CD8-positive, alpha-beta memory T cell (primary cell): ENCODE measurements around the gene CALML6. TPM values are rescaled to one million over a fixed set of nuclear protein-coding genes. Genes with fewer than 3 reads are reported as not detected.

Source experiments
- CTCF ChIA-PET: fragments of 350-600 bp; sonication (Branson Sonifier 250); formaldehyde crosslinking; loops from one replicate; lab custom pipeline; 2021; ENCODE audit warnings: antibody characterized with exemption; lab: Charles Lee
- POLR2A ChIA-PET: fragments of 350-600 bp; sonication (Branson Sonifier 250); formaldehyde crosslinking; loops from one replicate; lab custom pipeline; 2021; ENCODE audit warnings: antibody characterized with exemption; lab: Charles Lee
- DNase-seq, 5 donors: peaks; one replicate each; pipeline versions ENCODE4 v3.0.0 to v3.0.0-alpha.2; 2020 to 2022; ENCODE audit warnings: mixed read lengths in 1 of 5
- H3K27ac ChIP-seq: one replicate; pipeline ENCODE4 v1.7.0; 2013; ENCODE audit warnings: low read depth, mild to moderate bottlenecking, low read length, moderate library complexity
- H3K27me3 ChIP-seq: 2 replicates; pipeline ENCODE4 v1.7.0; 2013; ENCODE audit warnings: low read length, mild to moderate bottlenecking; ENCODE audit not compliant: insufficient read depth, poor library complexity, severe bottlenecking
- H3K36me3 ChIP-seq: 2 replicates; pipeline ENCODE4 v1.7.0; 2013; ENCODE audit warnings: mild to moderate bottlenecking, low read length, moderate library complexity; ENCODE audit not compliant: insufficient read depth
- H3K4me1 ChIP-seq: 2 replicates; pipeline ENCODE4 v1.7.0; 2013; ENCODE audit warnings: mild to moderate bottlenecking, low read length, moderate library complexity; ENCODE audit not compliant: insufficient read depth
- H3K4me3 ChIP-seq: 2 replicates; pipeline ENCODE4 v1.7.0; 2013; ENCODE audit warnings: mild to moderate bottlenecking, low read length
- H3K9me3 ChIP-seq: 2 replicates; pipeline ENCODE4 v1.7.0; 2013; ENCODE audit warnings: mild to moderate bottlenecking, low read length
- H3K27ac Mint-ChIP-seq, 8 donors: one replicate each; pipeline ENCODE4 v1.8.0; 2020 to 2021; ENCODE audit warnings: mixed read lengths in 8 of 8, mild to moderate bottlenecking in 6 of 8, inconsistent platforms in 3 of 8, moderate library complexity in 3 of 8
- H3K27me3 Mint-ChIP-seq, 2 donors: one replicate each; pipeline ENCODE4 v1.8.0; 2020 to 2021; ENCODE audit warnings: mixed read lengths in 2 of 2, mild to moderate bottlenecking in 1 of 2, moderate library complexity in 1 of 2
- H3K36me3 Mint-ChIP-seq, 3 donors: one replicate each; pipeline ENCODE4 v1.8.0; 2020 to 2021; ENCODE audit warnings: mixed read lengths in 3 of 3, inconsistent platforms in 1 of 3, mild to moderate bottlenecking in 1 of 3
- H3K4me1 Mint-ChIP-seq, 3 donors: one replicate each; pipeline ENCODE4 v1.8.0; 2020 to 2021; ENCODE audit warnings: mixed read lengths in 3 of 3, inconsistent platforms in 1 of 3, mild to moderate bottlenecking in 1 of 3
- H3K4me3 Mint-ChIP-seq, 7 donors: one replicate each; pipeline ENCODE4 v1.8.0; 2020 to 2021; ENCODE audit warnings: mixed read lengths in 7 of 7, mild to moderate bottlenecking in 6 of 7, moderate library complexity in 4 of 7, inconsistent platforms in 2 of 7
- H3K9me3 Mint-ChIP-seq, 5 donors: one replicate each; pipeline ENCODE4 v1.8.0; 2020 to 2022; ENCODE audit warnings: mixed read lengths in 5 of 5, mild to moderate bottlenecking in 3 of 5, moderate library complexity in 2 of 5, inconsistent platforms in 1 of 5
- polyA plus RNA-seq: library from polyadenylated mRNA; unstranded; fragments of 300-500 nt; fragmentation: Illumina TruSeq; gene quantifications from one replicate; pipeline ENCODE4 v1.2.3, GENCODE V29; 2021
- total RNA-seq, 2 experiments: library from RNA; stranded (reverse); gene quantifications; one replicate each; pipeline ENCODE4 v1.2.3, GENCODE V29; 2021

CALML6 gene
- total and polyA plus RNA-seq, 3 experiments from 2014 or later = 0.46 to 0.78 TPM; not detected in 1

DNA sequence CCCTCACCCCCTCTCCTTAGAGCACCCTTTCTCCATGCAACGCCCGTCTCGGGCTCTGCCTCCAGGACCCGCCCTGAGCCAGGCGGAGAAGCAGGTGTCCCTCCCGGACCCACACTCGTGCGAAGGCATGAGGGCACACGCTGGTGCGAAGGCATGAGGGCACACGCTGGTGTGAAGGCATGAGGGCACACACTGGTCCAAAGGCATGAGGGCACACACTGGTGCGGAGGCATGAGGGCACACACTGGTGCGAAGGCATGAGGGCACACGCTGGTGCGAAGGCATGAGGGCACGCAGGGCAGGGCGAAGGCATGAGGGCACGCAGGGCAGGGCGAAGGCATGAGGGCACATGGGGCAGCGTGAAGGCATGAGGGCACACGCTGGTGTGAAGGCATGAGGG is 9.8 kb downstream of the CALML6 start:
- H3K9me3 Mint-ChIP-seq = no peaks in the 10 kb centered on the region
- H3K27me3 Mint-ChIP-seq = no peaks in the 10 kb centered on the region
- H3K36me3 Mint-ChIP-seq = no peaks in the 10 kb centered on the region
- no peaks in the 10 kb centered on the region for H3K27me3 ChIP-seq
- no peaks in the 10 kb centered on the region for H3K4me1 Mint-ChIP-seq
- no peaks in the 10 kb centered on the region for H3K9me3 ChIP-seq
- ChIA-PET CTCF (no interaction called here), POLR2A (no interaction called here)
- no peak overlapping the region for H3K4me3 ChIP-seq
- H3K27ac Mint-ChIP-seq = no peak overlapping the region
- no peaks in the 10 kb centered on the region for H3K36me3 ChIP-seq
- H3K4me1 ChIP-seq = peaks cover 2% of the 10 kb centered on the region
- no peak for DNase-seq
- H3K27ac ChIP-seq = no peak overlapping the region
- H3K4me3 Mint-ChIP-seq = no peak overlapping the region

DNA sequence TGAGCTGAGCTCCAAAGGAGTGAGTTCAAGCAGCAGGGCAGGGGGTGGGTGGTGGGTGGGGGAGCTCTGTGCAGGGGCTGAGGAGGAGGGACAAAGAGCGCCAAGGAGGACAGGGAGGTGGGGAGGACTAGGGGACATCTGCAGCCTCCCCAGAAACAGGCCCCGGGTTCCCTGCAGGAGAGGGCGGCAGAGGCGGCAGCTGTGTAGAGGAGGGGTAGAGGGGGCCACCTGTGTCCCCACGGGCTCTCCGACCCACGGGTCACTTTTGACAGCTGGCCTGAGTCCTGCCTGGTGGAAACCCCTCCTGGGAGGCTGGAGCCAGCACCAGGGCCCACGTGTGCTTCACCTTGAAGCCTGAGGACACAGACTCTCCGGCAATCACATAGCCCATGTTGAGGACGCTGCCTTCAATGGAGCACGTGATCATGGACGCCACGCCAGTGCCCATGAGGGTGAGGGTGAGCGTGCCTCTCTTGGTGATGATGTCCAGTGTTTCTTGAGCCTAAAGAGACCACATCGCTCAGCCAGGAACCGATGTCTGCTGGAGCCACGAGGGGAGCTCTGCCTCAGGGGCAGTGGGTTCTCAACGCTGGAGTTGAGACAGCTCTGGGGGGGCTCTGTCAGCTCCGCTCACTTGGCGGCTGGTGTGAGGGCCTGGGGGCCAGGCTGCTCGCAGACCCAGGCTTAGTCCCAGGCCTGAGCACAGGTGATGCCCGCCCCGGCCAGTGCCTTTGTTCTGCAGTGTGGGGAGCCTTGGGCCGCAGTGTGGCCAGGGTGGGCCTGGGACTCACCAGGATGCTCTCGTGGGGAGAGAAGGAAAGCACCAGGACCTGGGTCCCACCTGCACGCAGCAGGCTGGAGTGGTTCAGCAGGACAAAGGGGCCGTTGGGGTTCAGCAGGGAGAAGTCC is 10.6 kb downstream of the CALML6 start:
- POLR2A ChIA-PET = no interaction called here
- Histone ChIP-seq H3K4me3 (no peak overlapping the region), H3K36me3 (no peaks in the 10 kb centered on the region), H3K9me3 (no peaks in the 10 kb centered on the region), H3K27ac (no peak overlapping the region), H3K4me1 (no peaks in the 10 kb centered on the region), H3K27me3 (no peaks in the 10 kb centered on the region)
- H3K4me1 Mint-ChIP-seq = no peaks in the 10 kb centered on the region
- H3K36me3 Mint-ChIP-seq = no peaks in the 10 kb centered on the region
- no peaks in the 10 kb centered on the region for H3K9me3 Mint-ChIP-seq
- no peak overlapping the region for H3K4me3 Mint-ChIP-seq
- H3K27me3 Mint-ChIP-seq = no peaks in the 10 kb centered on the region
- no peak for DNase-seq
- H3K27ac Mint-ChIP-seq = no peak overlapping the region
- CTCF ChIA-PET = no interaction called here

- H3K27me3 ChIP-seq = no peaks in the 10 kb centered on the region
- no peaks in the 10 kb centered on the region for H3K36me3 ChIP-seq
- Mint-ChIP-seq H3K4me1 (no peaks in the 10 kb centered on the region), H3K36me3 (no peaks in the 10 kb centered on the region), H3K27me3 (no peaks in the 10 kb centered on the region), H3K27ac (no peak overlapping the region), H3K4me3 (no peak overlapping the region), H3K9me3 (no peaks in the 10 kb centered on the region)
- no peak overlapping the region for H3K4me3 ChIP-seq
- ChIA-PET POLR2A (no interaction called here), CTCF (no interaction called here)
- H3K4me1 ChIP-seq = no peaks in the 10 kb centered on the region
- no peak overlapping the region for H3K27ac ChIP-seq
- no peaks in the 10 kb centered on the region for H3K9me3 ChIP-seq
- DNase-seq = no peak
These were observed 11.3 kb downstream of the CALML6 start for GRCh38 chr1:1926346-1926811.

DNA sequence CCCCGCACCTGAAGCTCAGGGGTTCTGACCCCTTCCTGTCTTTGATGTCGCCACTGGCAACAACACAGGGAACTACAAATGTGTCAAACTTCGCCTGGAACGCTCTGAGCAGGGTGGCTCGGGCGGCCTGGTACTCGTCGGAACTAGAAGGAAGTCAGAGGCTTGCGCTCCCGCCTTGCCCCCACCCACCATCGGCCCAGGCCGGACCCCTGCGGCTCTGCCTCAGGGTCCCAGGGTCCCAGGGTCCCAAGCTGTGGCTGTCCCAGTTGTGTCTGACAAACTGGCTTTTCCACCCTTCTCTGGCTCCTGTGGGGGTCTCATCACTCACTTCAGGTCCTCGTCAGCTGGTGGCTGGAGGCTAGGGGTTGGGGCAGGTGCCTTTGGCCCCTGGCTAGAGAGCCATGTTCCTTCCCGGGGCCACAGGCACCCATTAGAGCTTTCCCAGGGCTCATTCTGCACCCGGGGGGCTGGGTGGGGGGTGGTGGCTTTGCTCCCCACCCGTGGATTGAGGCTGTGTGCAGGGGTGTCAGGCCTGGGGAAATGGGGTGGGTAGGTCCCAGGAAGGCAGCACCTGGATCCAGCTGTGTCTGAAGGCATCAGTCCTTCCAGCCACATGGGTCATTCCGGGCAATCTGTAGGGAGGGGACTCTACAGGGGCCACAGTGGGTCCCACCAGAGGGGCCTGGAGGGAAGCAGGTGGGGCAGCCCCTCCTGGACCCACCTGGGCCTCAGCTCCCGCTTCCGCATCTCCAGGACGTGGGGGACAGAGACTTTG is 12.0 kb downstream of the CALML6 start:
- Histone ChIP-seq H3K27ac (no peak overlapping the region), H3K9me3 (no peaks in the 10 kb centered on the region), H3K36me3 (no peaks in the 10 kb centered on the region), H3K27me3 (no peaks in the 10 kb centered on the region), H3K4me3 (no peak overlapping the region), H3K4me1 (no peaks in the 10 kb centered on the region)
- Mint-ChIP-seq H3K36me3 (no peaks in the 10 kb centered on the region), H3K4me3 (no peak overlapping the region), H3K9me3 (no peaks in the 10 kb centered on the region), H3K27me3 (no peaks in the 10 kb centered on the region), H3K27ac (no peak overlapping the region), H3K4me1 (no peaks in the 10 kb centered on the region)
- CTCF ChIA-PET = no interaction called here
- DNase-seq = no peak
- POLR2A ChIA-PET = no interaction called here

DNA sequence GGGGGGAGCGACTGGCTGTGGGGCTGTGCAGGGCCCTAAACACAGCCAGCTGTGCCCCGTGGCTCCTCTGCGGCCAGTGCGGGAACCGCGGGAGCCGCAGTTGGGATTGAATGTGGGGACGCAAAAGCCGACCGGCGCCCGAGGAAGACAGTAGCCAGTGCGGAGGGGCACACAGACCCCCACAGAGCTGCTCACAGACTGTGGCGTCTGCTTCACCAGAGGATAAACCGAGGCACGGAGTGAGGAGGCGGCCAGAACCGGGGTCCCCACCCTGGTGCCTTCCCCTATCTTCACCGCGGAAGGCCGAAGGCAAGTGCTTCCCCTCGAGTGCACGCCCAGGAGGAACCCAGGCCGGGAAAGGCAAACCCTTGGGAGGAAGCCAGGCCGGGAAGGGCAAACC is 12.7 kb downstream of the CALML6 start:
- Histone ChIP-seq H3K27me3 (no peaks in the 10 kb centered on the region), H3K9me3 (no peaks in the 10 kb centered on the region), H3K4me3 (no peak overlapping the region), H3K36me3 (no peaks in the 10 kb centered on the region), H3K27ac (no peak overlapping the region), H3K4me1 (no peaks in the 10 kb centered on the region)
- H3K27me3 Mint-ChIP-seq = no peaks in the 10 kb centered on the region
- H3K4me1 Mint-ChIP-seq = no peaks in the 10 kb centered on the region
- H3K36me3 Mint-ChIP-seq = no peaks in the 10 kb centered on the region
- H3K27ac Mint-ChIP-seq = no peak overlapping the region
- DNase-seq = no peak
- H3K9me3 Mint-ChIP-seq = no peaks in the 10 kb centered on the region
- ChIA-PET POLR2A (no interaction called here), CTCF (no interaction called here)
- H3K4me3 Mint-ChIP-seq = no peak overlapping the region

DNA sequence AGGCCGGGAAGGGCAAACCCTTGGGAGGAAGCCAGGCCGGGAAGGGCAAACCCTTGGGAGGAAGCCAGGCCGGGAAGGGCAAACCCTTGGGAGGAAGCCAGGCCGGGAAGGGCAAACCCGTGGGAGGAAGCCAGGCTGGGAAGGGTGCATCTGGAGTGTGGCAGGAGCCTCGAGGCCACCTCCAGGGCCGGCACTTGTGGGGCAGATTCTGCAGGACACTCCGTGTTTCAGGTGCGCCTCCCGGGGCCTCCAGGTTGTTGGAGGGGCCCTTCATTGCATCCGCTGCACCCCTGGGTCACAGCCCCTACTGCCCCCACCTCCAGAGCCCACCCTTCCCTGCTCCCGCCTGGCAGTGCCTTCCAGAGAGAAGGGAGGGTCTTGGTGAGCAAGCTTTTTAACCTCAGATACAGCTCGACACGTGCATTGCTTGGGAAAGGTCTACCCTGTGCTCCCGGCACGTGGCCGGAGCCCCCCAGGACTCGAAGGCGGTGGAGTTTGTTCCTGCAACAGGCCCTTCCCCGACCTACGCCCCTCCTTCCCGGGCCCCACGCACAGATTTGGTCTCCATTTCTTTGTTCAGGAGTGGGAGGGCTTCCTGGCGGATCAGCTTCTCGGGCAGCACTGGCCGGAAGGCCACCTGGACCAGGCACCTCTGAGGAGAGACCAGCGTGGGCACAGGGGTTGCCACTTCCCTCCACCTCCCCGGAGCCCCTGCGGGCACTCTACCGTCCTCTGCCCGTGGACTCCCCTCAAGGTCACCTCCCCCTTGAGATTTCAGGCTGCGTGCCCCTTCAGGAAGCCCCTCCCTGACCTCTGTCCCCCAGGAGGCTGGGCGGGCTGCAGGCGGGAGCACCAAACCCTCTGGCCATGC is 13.4 kb downstream of the CALML6 start:
- Histone ChIP-seq H3K27me3 (no peaks in the 10 kb centered on the region), H3K36me3 (no peaks in the 10 kb centered on the region), H3K4me1 (no peaks in the 10 kb centered on the region), H3K9me3 (no peaks in the 10 kb centered on the region), H3K27ac (no peak overlapping the region), H3K4me3 (no peak overlapping the region)
- POLR2A ChIA-PET = no interaction called here
- no peaks in the 10 kb centered on the region for H3K27me3 Mint-ChIP-seq
- H3K36me3 Mint-ChIP-seq = no peaks in the 10 kb centered on the region
- DNase-seq = no peak
- CTCF ChIA-PET = no interaction called here
- H3K4me3 Mint-ChIP-seq = no peak overlapping the region
- H3K27ac Mint-ChIP-seq = no peak overlapping the region
- no peaks in the 10 kb centered on the region for H3K4me1 Mint-ChIP-seq
- no peaks in the 10 kb centered on the region for H3K9me3 Mint-ChIP-seq

DNA sequence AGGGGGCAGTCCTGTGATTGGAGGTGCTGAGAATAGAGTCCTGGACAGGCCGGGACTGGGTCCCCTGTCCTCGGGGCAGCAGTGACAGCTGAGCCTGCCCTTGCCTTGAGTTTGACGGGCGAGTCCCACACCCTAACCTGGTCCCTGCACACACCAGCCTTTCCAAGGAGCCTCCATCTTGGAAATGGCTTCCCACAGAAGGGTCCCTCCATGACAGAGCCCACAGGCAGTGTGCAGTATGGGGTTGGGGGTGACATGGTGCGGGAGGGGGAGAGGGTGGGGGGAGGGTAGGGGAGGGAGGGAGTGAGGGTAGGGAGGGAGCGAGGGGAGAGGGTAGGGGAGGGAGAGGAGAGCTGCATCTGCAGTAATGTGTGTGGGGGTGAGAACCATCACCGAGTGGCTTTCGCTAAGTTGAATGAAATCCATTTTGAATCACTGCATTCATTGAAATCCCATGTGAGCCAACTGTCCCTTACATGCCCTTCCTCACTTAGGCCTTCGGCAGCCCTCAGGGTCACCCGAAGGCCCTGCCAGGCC is 14.1 kb downstream of the CALML6 start:
- DNase-seq = no peak
- H3K9me3 ChIP-seq = no peaks in the 10 kb centered on the region
- Mint-ChIP-seq H3K36me3 (no peaks in the 10 kb centered on the region), H3K27ac (no peak overlapping the region), H3K27me3 (no peaks in the 10 kb centered on the region), H3K4me3 (no peak overlapping the region), H3K4me1 (no peaks in the 10 kb centered on the region), H3K9me3 (no peaks in the 10 kb centered on the region)
- ChIA-PET POLR2A (no interaction called here), CTCF (no interaction called here)
- no peaks in the 10 kb centered on the region for H3K4me1 ChIP-seq
- H3K4me3 ChIP-seq = no peak overlapping the region
- no peak overlapping the region for H3K27ac ChIP-seq
- H3K27me3 ChIP-seq = no peaks in the 10 kb centered on the region
- H3K36me3 ChIP-seq = no peaks in the 10 kb centered on the region
